Esophagus squamous epithelium (tissue), 5 donors: ENCODE data around the gene TBC1D1. TPM values are rescaled to one million over a fixed set of nuclear protein-coding genes. Genes with fewer than 3 reads are reported as not detected.

ENCODE experiments used
- DNase-seq: peaks from one replicate; lab custom pipeline; 2025; lab: John Stamatoyannopoulos, UW
- H3K27ac ChIP-seq, 4 donors: fragments of 200-600 bp; sonication (generic); one replicate each; pipeline ENCODE4 v1.5.1; 2016 to 2019; ENCODE audit warnings: mild to moderate bottlenecking in 1 of 4
- H3K27me3 ChIP-seq, 4 donors: fragments of 200-600 bp; sonication (generic); 1 replicate in 3 of 4; 2 replicates in 1 of 4; pipeline versions ENCODE4 v1.5.1 to v1.6.0; 2017 to 2021; ENCODE audit warnings: antibody characterized with exemption in 1 of 4
- H3K36me3 ChIP-seq, 3 donors: fragments of 200-600 bp; sonication (generic); one replicate each; pipeline ENCODE4 v1.5.1; 2016 to 2019
- H3K4me1 ChIP-seq, 3 donors: fragments of 200-600 bp; sonication (generic); one replicate each; pipeline ENCODE4 v1.5.1; 2017 to 2019
- H3K4me3 ChIP-seq, 4 donors: fragments of 200-600 bp; sonication (generic); 1 replicate in 3 of 4; 2 replicates in 1 of 4; pipeline ENCODE4 v1.5.1; 2016 to 2019; ENCODE audit warnings: mild to moderate bottlenecking in 2 of 4, moderate library complexity in 1 of 4
- H3K9me3 ChIP-seq, 3 donors: fragments of 200-600 bp; sonication (generic); one replicate each; pipeline ENCODE4 v1.5.1; 2016 to 2019
- CTCF ChIP-seq, 6 experiments: fragments of 450-650 bp in 4 of 6; fragments of 200-600 bp in 2 of 6; sonication (generic) in 2 of 6; IDR thresholded peaks; one replicate each; pipeline ENCODE4 v1.5.1; 2016 to 2019; ENCODE audit warnings: antibody characterized with exemption in 6 of 6, mild to moderate bottlenecking in 4 of 6, moderate library complexity in 4 of 6
- POLR2A ChIP-seq, 4 donors: fragments of 450-650 bp; IDR thresholded peaks; one replicate each; pipeline ENCODE4 v1.6.1; 2017; ENCODE audit warnings: antibody characterized with exemption in 4 of 4, mild to moderate bottlenecking in 4 of 4, moderate library complexity in 3 of 4
- WGBS, 2 donors: methylation state at CpG; one replicate each; pipeline ENCODE4 v1.1.5; 2018; 5-methylcytosine and 5-hydroxymethylcytosine counted together
- intact Hi-C: fragments of 100-400 bp; cut with DNase I; formaldehyde crosslinking; loops from one replicate; pipeline ENCODE4 v1.15.0; 2022
- total RNA-seq, 4 donors: library from RNA; depleted of rRNA; stranded (reverse); fragments of >200 nt; gene quantifications; one replicate each; pipeline ENCODE4 v1.1.0, GENCODE V29; 2016
- donor health status: DM: yes; HTN: yes; CAD: no.

Gene TBC1D1
- total RNA-seq, 4 donors from 2014 or later, result 6.9 to 44.6 (median 25.6) TPM

GRCh38 chr4:38179690-38180377, 288.9 kb downstream of the TBC1D1 start:
- H3K27ac ChIP-seq, result peak overlapping the region; percentile 10 to 74 (median 59)
- intact Hi-C loops, result loop anchor here (5.0 kb wide), 2 partner anchors 492 to 552 kb away; no protein-coding TSS in a partner anchor
- TF ChIP-seq CTCF (IDR thresholded peaks at IDR 0.05) (peak; percentile 72 to 98 (median 93)), POLR2A (IDR thresholded peaks at IDR 0.05) (no peak)
- no peaks in the 10 kb centered on the region for H3K27me3 ChIP-seq
- H3K4me3 ChIP-seq, result no peak overlapping the region
- no peaks in the 10 kb centered on the region for H3K36me3 ChIP-seq
- no peaks in the 10 kb centered on the region for H3K9me3 ChIP-seq
- peaks cover 13 to 60% (median 23%) of the 10 kb centered on the region in 3 donors for H3K4me1 ChIP-seq
- 24 to 30% methylated on average over 5 to 6 of the region's 6 CpGs for WGBS, 2 donors
- no peak for DNase-seq

- WGBS, 2 donors, result 35 to 46% methylated on average over 2 of the region's 2 CpGs
- TF ChIP-seq CTCF (IDR thresholded peaks at IDR 0.05) (peak in 2 of 6 experiments; percentile 21 to 32), POLR2A (IDR thresholded peaks at IDR 0.05) (no peak)
- DNase-seq, result no peak
- H3K4me1 ChIP-seq, result peaks cover 13 to 63% (median 23%) of the 10 kb centered on the region in 3 donors
- H3K4me3 ChIP-seq, result no peak overlapping the region
- H3K27ac ChIP-seq, result peak overlapping the region; percentile 10 to 74 (median 48)
- no peaks in the 10 kb centered on the region for H3K27me3 ChIP-seq
- intact Hi-C loops, result loop anchor here (5.0 kb wide), 2 partner anchors 492 to 552 kb away; no protein-coding TSS in a partner anchor
- no peaks in the 10 kb centered on the region for H3K9me3 ChIP-seq
- H3K36me3 ChIP-seq, result no peaks in the 10 kb centered on the region
Measured at GRCh38 chr4:38180456-38180855, 289.6 kb downstream of the TBC1D1 start.

- DNase-seq, result no peak
- H3K27ac ChIP-seq, result peak overlapping the region in 2 of 4 donors; percentile 72 to 74
- no peak overlapping the region for H3K4me3 ChIP-seq
- intact Hi-C loops, result loop anchor here (5.0 kb wide), 2 partner anchors 491 to 551 kb away; no protein-coding TSS in a partner anchor
- H3K36me3 ChIP-seq, result no peaks in the 10 kb centered on the region
- H3K27me3 ChIP-seq, result no peaks in the 10 kb centered on the region
- TF ChIP-seq POLR2A (IDR thresholded peaks at IDR 0.05), result no peak
- no peak for TF ChIP-seq CTCF (IDR thresholded peaks at IDR 0.05)
- H3K9me3 ChIP-seq, result no peaks in the 10 kb centered on the region
- 64 to 73% methylated on average over 2 to 3 of the region's 3 CpGs for WGBS, 2 donors
- H3K4me1 ChIP-seq, result peaks cover 13 to 61% (median 23%) of the 10 kb centered on the region in 3 donors
Measured at GRCh38 chr4:38181286-38181685, 290.4 kb downstream of the TBC1D1 start.

- intact Hi-C loops, result loop anchor here (5.0 kb wide), 2 partner anchors 490 to 550 kb away; no protein-coding TSS in a partner anchor
- Histone ChIP-seq H3K4me1 (peaks cover 7 to 50% (median 18%) of the 10 kb centered on the region in 3 donors), H3K4me3 (no peak overlapping the region), H3K27ac (no peak overlapping the region), H3K36me3 (no peaks in the 10 kb centered on the region), H3K27me3 (no peaks in the 10 kb centered on the region), H3K9me3 (no peaks in the 10 kb centered on the region)
- no peak for TF ChIP-seq POLR2A (IDR thresholded peaks at IDR 0.05)
- TF ChIP-seq CTCF (IDR thresholded peaks at IDR 0.05), result no peak
- DNase-seq, result no peak
- 86 to 91% methylated on average over 3 to 8 of the region's 40 CpGs for WGBS, 2 donors
Measured at GRCh38 chr4:38182334-38182998, 291.6 kb downstream of the TBC1D1 start.

GRCh38 chr4:38184404-38184803, 293.5 kb downstream of the TBC1D1 start:
- H3K27ac ChIP-seq, result peak overlapping the region in 2 of 4 donors; percentile 49 to 54
- intact Hi-C loops, result loop anchor here (5.0 kb wide), 2 partner anchors 488 to 548 kb away; no protein-coding TSS in a partner anchor
- peaks cover 12 to 44% (median 12%) of the 10 kb centered on the region in 3 donors for H3K4me1 ChIP-seq
- no peaks in the 10 kb centered on the region for H3K36me3 ChIP-seq
- H3K9me3 ChIP-seq, result no peaks in the 10 kb centered on the region
- 63 to 78% methylated on average over 8 of the region's 8 CpGs for WGBS, 2 donors
- no peaks in the 10 kb centered on the region for H3K27me3 ChIP-seq
- TF ChIP-seq POLR2A (IDR thresholded peaks at IDR 0.05) (no peak), CTCF (IDR thresholded peaks at IDR 0.05) (peak in 5 of 6 experiments; percentile 19 to 66 (median 46))
- H3K4me3 ChIP-seq, result no peak overlapping the region
- DNase-seq, result no peak
